Astrocyte (in vitro differentiated cells and primary cell): Measurements from ENCODE around the gene FRRS1.

ENCODE experiments used
- CTCF ChIP-seq: IDR thresholded peaks from 2 replicates; pipeline ENCODE4 v1.5.1; 2011; ENCODE audit warnings: low read depth, mild to moderate bottlenecking, inconsistent platforms, low read length, moderate library complexity; ENCODE audit not compliant: insufficient read depth
- EZH2 ChIP-seq: IDR thresholded peaks from 2 replicates; pipeline ENCODE4 v1.6.1; 2012; ENCODE audit warnings: mild to moderate bottlenecking, low read length, inconsistent platforms; ENCODE audit not compliant: insufficient read depth

- TF ChIP-seq CTCF (no peak), EZH2 (no peak)
Observed at GRCh38 chr1:99749504-99750347, 16.7 kb downstream of the FRRS1 start.
